ACC112 (cell line): ENCODE results near the gene CLIC3.
"Not testable (repeated sequence)": the region's sequence is repeated elsewhere in the genome, so short reads cannot be mapped to it uniquely, and the experiment has no call there.

Experiments
- H2AFZ ChIP-seq: fragments of 200-600 bp; sonication (generic); one replicate; pipeline ENCODE4 v1.6.0; 2017; ENCODE audit warnings: antibody characterized with exemption, low read length; ENCODE audit not compliant: unreplicated experiment
- H3K27ac ChIP-seq: fragments of 200-600 bp; sonication (generic); 2 replicates; pipeline ENCODE4 v1.5.1; 2014; ENCODE audit warnings: low read depth, mild to moderate bottlenecking, antibody characterized with exemption, low read length, moderate library complexity
- H3K27me3 ChIP-seq: fragments of 200-600 bp; sonication (generic); 2 replicates; pipeline ENCODE4 v1.6.1; 2014; ENCODE audit warnings: mild to moderate bottlenecking, antibody characterized with exemption, low read length, moderate library complexity, mixed read lengths; ENCODE audit not compliant: insufficient read depth
- H3K36me3 ChIP-seq: fragments of 200-600 bp; sonication (generic); 2 replicates; pipeline ENCODE4 v1.6.1; 2016; ENCODE audit warnings: mild to moderate bottlenecking, antibody characterized with exemption, low read length, moderate library complexity, mixed read lengths; ENCODE audit not compliant: insufficient read depth
- H3K4me1 ChIP-seq: fragments of 200-600 bp; sonication (generic); one replicate; pipeline ENCODE4 v1.6.1; 2016; ENCODE audit warnings: low read length, mixed read lengths; ENCODE audit not compliant: insufficient read depth, unreplicated experiment, control insufficient read depth
- H3K4me3 ChIP-seq: fragments of 200-600 bp; sonication (generic); 2 replicates; pipeline ENCODE4 v1.5.1; 2014; ENCODE audit warnings: mild to moderate bottlenecking, low read depth, low read length
- H3K79me2 ChIP-seq: fragments of 200-600 bp; sonication (generic); one replicate; pipeline ENCODE4 v1.6.0; 2016; ENCODE audit warnings: low read length; ENCODE audit not compliant: control insufficient read depth, unreplicated experiment, insufficient read depth

The CLIC3 gene

DNA sequence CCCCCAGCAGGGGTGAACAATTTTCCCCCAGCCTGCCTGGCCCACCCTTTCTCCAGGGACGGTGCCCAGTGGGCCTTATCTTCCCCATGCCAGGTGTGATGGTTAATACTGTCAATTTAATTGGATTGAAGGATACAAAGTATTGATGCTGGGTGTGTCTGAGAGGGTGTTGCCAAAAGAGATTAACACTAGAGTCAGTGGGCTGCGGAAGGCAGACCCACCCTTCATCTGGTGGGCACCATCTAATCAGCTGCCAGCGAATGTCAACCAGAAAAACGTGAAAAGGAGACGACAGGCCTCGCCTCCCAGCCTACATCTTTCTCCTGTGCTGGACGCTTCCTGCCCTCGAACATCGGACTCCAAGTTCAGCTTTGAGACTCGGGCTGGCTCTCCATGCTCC lies 41.1 kb upstream of the CLIC3 start:
- Histone ChIP-seq H3K4me3 (no peak overlapping the region), H3K27me3 (no peaks in the 10 kb centered on the region), H3K36me3 (no peaks in the 10 kb centered on the region; the same call in 1 of the 2 replicates), H3K27ac (no peak overlapping the region), H3K79me2 (no peaks in the 10 kb centered on the region), H3K4me1 (peaks cover 5% of the 10 kb centered on the region), H2AFZ (no peak overlapping the region)

DNA sequence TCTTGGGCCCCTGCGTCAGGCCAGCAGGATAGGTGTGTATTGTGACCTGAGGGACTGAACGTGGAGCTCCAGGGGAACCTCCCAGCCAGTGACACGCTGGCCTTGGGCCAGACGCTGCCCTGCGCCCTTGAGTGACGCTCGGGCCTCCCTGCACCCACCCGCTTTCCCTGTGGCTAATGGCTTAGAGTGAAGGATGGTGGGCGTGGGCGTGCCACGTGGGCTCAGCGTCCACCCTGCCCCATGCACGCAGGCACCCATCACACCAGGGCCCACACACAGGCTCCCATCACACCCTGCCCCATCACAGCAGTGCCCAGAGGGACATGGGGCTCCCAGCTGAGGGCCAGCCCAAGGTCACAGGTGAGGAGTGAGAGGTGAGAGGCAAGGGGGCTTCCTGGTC lies 40.7 kb upstream of the CLIC3 start:
- Histone ChIP-seq H3K36me3 (no peaks in the 10 kb centered on the region; the same call in 1 of the 2 replicates), H3K4me3 (no peak overlapping the region), H3K79me2 (no peaks in the 10 kb centered on the region), H2AFZ (no peak overlapping the region), H3K27me3 (no peaks in the 10 kb centered on the region), H3K27ac (no peak overlapping the region), H3K4me1 (peaks cover 5% of the 10 kb centered on the region)

DNA sequence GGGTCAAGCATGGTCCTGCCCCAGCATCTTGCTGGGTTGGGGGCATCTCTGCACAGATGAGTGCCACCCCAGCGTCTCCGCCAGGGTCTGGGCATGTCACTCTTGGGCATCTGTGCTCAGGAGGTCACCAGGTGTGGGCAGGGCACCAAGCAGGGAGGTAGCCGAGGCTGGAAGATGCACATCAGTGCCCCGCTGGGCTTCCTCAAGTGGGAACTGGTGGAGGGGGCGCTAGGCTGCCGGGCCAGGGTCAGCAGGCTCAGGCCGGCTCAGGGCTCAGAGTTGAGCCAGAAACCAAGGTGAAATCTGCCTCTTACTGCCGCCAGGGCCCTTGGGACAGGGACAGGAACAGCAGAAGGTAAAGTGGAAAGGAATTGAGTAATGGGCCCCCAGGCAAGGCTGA lies 39.6 kb upstream of the CLIC3 start:
- peaks cover 5% of the 10 kb centered on the region for H3K4me1 ChIP-seq
- H3K27ac ChIP-seq = no peak overlapping the region

DNA sequence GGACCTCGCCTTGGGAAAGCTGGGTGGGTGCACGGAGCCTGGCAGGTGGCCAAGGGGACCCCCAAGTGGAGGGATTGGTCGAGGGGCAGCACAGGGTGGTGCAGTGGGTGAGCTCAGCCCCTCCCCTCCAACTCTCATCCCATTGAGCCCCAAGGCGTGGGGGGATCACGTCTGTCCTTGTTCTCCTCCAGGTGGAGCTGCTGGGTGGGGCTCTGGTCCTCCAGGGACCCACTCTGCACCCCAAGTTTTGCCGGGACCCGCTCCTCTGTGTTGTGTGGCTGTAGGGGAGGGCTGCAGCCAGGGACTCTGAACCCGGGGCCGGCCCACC lies 39.1 kb upstream of the CLIC3 start:
- Histone ChIP-seq H3K4me3 (no peak overlapping the region), H2AFZ (no peak overlapping the region), H3K36me3 (no peaks in the 10 kb centered on the region; the same call in 1 of the 2 replicates), H3K4me1 (peaks cover 5% of the 10 kb centered on the region), H3K27me3 (no peaks in the 10 kb centered on the region), H3K79me2 (no peaks in the 10 kb centered on the region), H3K27ac (no peak overlapping the region)

More for the DNA sequence above, 39.6 kb upstream of the CLIC3 start:
- Histone ChIP-seq H3K36me3 (no peaks in the 10 kb centered on the region; the same call in 1 of the 2 replicates), H2AFZ (no peak overlapping the region), H3K27me3 (no peaks in the 10 kb centered on the region), H3K4me3 (no peak overlapping the region), H3K79me2 (no peaks in the 10 kb centered on the region)

DNA sequence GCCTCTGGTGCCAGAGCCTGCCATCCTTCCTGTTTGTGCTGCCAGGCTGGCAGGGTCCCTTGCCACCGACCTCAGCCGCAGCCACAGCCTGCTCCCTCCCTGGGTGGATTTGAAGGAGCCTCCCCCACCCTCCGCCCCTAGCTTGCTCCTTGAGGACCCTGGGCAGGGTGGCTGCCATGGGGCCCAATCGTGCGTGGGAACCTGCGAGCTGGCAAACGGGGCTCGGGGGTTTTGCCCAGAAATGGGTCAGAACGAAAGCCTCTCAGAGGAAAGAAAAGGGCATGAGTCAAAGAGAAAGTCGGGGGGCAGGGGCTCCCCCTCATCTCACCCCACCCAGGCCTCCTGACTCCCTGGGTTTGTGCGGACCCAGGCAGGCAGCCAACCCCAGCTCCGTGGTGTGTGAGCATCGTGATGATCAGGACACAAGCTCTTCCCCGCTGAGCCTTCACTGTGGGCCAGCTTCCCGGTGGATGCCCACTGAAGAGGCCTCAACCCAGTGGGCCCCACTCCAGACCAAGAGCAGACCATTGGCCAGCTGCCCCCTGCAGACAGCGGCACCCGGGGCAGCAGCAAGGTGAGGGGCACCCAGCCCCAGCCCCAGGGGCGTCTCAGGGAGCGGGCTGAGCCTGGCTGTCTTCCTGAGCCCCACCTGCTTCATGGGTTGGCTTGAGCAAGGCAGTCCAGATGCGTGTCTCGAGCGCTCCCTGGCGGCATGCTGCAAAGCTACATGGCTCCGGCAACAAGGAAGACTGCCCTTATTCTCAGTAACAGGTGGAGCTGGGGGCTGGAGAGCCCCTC lies 38.5 kb upstream of the CLIC3 start:
- H3K27ac ChIP-seq = no peak overlapping the region
- no peak overlapping the region for H2AFZ ChIP-seq
- H3K36me3 ChIP-seq = no peaks in the 10 kb centered on the region; the same call in 1 of the 2 replicates
- H3K27me3 ChIP-seq = no peaks in the 10 kb centered on the region
- no peaks in the 10 kb centered on the region for H3K79me2 ChIP-seq
- peaks cover 5% of the 10 kb centered on the region for H3K4me1 ChIP-seq
- no peak overlapping the region for H3K4me3 ChIP-seq

DNA sequence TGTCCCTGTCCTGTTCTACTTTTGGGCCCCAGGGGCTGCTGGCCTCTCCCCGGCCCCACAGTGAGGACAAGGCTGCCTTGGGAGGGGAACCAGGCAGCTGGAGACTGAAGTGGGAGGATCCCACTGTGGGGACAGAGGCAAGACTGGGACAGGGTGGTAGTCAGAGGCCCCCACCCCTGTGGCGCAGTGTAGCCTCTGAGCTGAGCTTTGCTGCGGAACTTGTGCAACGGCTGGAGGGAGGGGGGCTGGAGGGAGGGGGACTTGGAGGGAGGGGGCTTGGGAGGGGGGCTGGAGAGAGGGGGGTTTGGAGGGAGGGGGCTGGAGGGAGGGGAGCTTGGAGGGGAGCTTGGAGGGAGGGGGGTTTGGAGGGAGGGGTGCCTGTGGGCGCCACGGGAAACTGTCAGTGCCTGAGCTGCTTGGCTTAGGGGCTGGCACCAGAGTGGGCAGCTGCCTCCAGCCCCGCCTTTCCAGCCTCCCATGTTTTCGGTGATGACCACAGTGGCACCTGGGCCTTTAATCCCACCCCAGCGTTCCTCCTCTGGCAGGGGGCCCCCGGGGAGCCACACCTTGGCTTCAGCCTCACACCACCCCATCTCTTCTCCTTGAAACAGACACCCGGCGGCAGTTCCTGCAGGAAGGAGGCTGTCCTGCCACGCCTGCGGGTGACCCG lies 37.8 kb upstream of the CLIC3 start:
- no peaks in the 10 kb centered on the region for H3K79me2 ChIP-seq
- H3K36me3 ChIP-seq = no peaks in the 10 kb centered on the region; the same call in 1 of the 2 replicates
- no peaks in the 10 kb centered on the region for H3K27me3 ChIP-seq
- no peak overlapping the region for H3K4me3 ChIP-seq
- H2AFZ ChIP-seq = no peak overlapping the region
- H3K27ac ChIP-seq = no peak overlapping the region
- peaks cover 5% of the 10 kb centered on the region for H3K4me1 ChIP-seq

DNA sequence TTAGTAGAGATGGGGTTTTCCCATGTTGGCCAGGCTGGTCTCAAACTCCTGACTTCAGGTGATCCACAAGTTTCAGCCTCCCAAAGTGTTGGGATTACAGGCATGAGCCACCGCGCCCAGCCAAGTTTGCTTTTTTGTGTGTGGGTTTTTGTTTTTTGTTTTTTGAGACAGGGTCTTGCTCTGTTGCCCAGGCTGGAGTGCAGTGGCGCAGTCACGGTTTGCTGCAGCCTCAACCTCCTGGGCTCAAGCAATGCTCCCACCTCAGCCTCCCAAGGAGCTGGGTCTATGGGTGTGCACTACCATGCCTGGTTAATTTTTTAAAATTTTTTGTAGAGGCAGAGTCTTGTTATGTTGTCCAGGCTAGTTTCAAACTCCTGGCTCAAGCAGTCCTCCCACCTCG lies 37.1 kb upstream of the CLIC3 start:
- not testable (repeated sequence) for H3K4me1 ChIP-seq, H3K27me3 ChIP-seq, H3K79me2 ChIP-seq, H2AFZ ChIP-seq, H3K36me3 ChIP-seq, H3K27ac ChIP-seq, H3K4me3 ChIP-seq

DNA sequence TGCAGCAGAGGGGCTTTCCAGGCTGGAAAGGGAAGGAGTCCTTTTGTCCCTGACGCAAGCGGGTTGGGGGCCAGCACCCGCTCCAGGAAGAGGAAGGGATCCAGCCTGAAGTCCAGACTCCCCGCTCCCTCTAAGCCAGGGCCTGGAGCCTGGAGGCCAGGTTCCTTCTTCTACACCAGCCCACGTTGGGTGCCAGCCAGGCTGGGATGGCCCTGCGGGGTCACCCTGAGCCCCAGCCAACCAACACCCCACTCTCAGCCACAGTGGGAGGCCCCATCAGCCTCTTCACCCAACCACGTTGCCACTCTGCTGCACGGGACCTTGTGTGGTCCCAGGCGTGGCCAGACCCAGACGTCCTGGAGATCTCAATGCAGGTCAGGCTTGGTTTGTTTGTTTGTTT lies 36.5 kb upstream of the CLIC3 start:
- Histone ChIP-seq H3K4me3 (no peak overlapping the region), H3K27ac (no peak overlapping the region), H3K79me2 (no peaks in the 10 kb centered on the region), H3K36me3 (no peaks in the 10 kb centered on the region), H3K27me3 (no peaks in the 10 kb centered on the region), H2AFZ (no peak overlapping the region), H3K4me1 (peaks cover 5% of the 10 kb centered on the region)

DNA sequence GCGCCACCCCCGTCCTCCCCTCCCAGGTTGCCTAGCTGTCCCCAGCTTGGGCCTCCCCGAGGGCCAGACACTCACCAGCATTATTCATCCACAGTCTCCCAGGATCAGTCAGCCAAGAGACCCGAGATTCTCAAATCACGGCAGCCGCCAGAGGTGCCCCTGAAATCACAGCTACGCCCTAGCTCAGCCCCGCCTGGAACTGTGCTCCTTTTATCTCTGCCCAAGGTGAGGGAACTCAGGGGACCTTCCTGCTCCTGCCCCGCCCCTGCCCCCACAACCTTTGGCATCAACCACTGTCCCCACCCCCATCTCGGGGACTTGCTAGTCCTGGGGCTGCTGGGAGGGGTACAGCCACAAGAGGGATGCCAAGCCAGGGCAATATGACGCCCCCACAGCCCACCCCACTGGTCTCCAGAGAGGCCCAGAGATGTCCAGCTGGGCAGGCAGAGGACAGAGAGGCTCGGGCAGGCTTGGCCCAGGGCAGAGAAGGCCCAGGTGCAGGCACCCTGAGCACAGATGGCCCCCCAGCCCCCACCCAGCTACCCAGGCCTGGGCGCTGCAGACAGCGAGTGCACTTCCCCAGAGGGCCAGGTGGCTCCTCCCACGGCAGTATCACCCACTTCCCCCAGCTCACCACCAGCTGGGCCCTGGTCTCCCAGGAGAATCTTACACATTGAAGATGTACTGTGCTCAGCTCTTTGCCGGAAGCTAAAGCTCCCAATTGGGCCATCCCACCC lies 35.7 kb upstream of the CLIC3 start, which contains the start of gene FUT7:
TSS of gene FUT7 (minus strand) at position 185 of the 737 bp plus-strand sequence. CDS start at position 88, 97 bp downstream.
- Histone ChIP-seq H3K27me3 (no peaks in the 10 kb centered on the region), H2AFZ (no peak within 1 kb of the TSS), H3K4me1 (peaks cover 10% of the 10 kb centered on the region), H3K4me3 (no peak within 1 kb of the TSS), H3K27ac (no peak within 1 kb of the TSS), H3K79me2 (no peaks in the 10 kb centered on the region), H3K36me3 (no peaks in the 10 kb centered on the region)

DNA sequence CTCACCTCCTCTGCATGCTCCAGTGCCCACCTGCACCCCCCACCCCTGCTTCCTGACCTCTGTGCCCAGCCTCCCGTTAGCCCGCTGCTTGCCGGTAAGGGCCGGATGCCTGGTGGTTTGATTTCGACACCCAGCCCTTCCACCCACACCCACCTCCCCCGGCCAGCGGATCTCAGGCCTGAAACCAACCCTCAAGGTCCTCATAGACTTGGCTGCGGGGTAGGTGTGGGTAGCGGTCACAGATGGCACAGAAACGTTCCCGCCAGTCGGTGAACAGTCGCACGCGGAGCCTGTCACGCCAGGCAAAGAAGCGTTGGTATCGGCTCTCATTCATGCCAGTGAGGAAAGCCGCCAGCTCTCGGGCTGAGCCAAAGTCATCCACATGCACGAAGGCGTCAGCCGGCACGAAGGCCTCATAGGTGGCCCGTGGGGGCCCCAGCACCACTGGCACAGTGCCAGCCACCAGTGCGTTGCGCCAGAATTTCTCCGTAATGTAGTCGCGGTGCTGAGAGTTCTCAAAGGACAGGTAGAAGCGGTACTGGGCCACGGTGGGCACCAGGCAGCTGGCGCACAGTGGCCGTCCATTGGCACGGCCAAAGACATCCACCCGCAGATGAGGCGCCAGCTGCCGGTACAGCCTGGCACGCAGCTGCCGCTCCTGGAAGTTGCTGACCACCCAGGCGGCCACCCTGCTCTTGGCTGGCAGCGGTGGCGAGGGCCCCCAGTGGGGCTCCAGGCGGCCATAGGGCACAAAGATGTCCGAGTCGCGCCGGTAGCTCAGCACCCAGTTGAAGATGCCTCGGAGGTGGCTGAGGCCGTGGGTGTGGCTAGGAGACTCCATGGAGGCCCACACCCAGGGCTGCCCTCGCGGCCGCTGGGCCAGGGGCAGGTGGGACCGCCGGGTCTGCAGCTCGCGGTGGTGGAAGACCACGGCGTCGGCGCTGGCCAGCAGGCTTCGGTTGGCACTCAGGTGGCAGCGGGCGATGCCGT lies 34.5 kb upstream of the CLIC3 start:
- Histone ChIP-seq H3K4me3 (no peak overlapping the region), H3K27me3 (no peaks in the 10 kb centered on the region), H3K27ac (no peak overlapping the region), H3K36me3 (no peaks in the 10 kb centered on the region), H2AFZ (no peak overlapping the region), H3K4me1 (peaks cover 14% of the 10 kb centered on the region), H3K79me2 (no peaks in the 10 kb centered on the region)
